ENCODE results near the gene SRGAP1. TPM values are rescaled to one million over a fixed set of nuclear protein-coding genes. Genes with fewer than 3 reads are reported as not detected.
"Not testable (repeated sequence)": the region's sequence is repeated elsewhere in the genome, so short reads cannot be mapped to it uniquely, and the experiment has no call there.

The SRGAP1 gene
- total RNA-seq, 1 donor from 2014 or later, result 5.7 TPM

DNA sequence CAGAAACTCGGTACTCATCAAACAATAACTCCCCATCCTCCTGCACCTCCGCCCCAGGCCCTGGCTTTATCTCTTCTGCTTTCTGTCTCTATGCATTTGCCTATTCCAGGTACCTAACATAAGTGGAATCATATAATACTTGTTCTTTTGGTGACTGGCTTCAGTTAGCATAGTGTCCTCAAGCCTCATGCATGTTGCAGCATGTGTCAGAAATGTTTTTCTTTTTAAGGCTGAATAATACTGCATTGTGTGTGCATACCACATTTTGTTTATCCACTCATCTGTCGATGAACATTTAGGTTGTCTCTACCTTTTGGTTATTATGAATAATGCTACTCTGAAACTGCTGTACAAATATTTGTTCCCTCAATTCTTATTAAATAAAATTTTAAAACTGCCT, 260.5 kb downstream of the SRGAP1 start:
- H3K4me1 ChIP-seq (ENCODE audit: control insufficient read depth in 3 of 3, insufficient read depth in 3 of 3, low read length in 3 of 3), result peaks cover 0 to 8% (median 3%) of the 10 kb centered on the region in 3 donors
- peaks cover 0 to 10% (median 0%) of the 10 kb centered on the region in 3 donors for H3K36me3 ChIP-seq (ENCODE audit: control insufficient read depth in 3 of 3, insufficient read depth in 3 of 3, low read length in 3 of 3)
- H3K27ac ChIP-seq (ENCODE audit: low read depth, low read length), result no peak overlapping the region
- H3K27me3 ChIP-seq (ENCODE audit: control insufficient read depth in 3 of 3, insufficient read depth in 3 of 3, low read length in 3 of 3), result no peaks in the 10 kb centered on the region
- H3K9me3 ChIP-seq (ENCODE audit: control insufficient read depth in 3 of 3, low read length in 3 of 3), result no peaks in the 10 kb centered on the region
- H3K9ac ChIP-seq (ENCODE audit: low read depth in 1 of 3, low read length in 3 of 3), result no peak overlapping the region
- H3K4me3 ChIP-seq (ENCODE audit: low read length in 3 of 3), result no peak overlapping the region

DNA sequence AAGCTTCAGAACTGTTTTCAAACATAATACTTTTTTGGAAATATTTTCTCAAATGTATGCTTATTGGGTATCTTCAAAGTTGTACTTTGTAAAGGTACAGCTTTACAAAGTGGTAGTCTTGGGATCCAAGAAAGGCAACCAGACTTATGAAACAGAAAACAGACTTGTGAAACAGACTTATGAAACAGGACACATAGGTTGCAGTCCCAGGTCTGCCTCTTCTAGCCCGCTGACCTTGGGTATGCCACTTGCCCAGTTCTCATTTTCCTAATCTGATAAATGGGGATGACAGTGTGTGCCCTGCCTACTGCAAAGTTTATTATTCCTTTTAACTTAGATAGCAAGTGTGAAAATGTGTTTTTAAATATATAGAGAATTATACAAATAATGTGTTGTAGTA, 263.3 kb downstream of the SRGAP1 start:
- Histone ChIP-seq H3K27me3 (ENCODE audit: control insufficient read depth in 3 of 3, insufficient read depth in 3 of 3, low read length in 3 of 3) (no peaks in the 10 kb centered on the region), H3K9me3 (ENCODE audit: control insufficient read depth in 3 of 3, low read length in 3 of 3) (no peaks in the 10 kb centered on the region), H3K4me3 (ENCODE audit: low read length in 3 of 3) (no peak overlapping the region), H3K27ac (ENCODE audit: low read depth, low read length) (no peak overlapping the region), H3K9ac (ENCODE audit: low read depth in 1 of 3, low read length in 3 of 3) (no peak overlapping the region), H3K36me3 (ENCODE audit: control insufficient read depth in 3 of 3, insufficient read depth in 3 of 3, low read length in 3 of 3) (peaks cover 0 to 13% (median 0%) of the 10 kb centered on the region in 3 donors), H3K4me1 (ENCODE audit: control insufficient read depth in 3 of 3, insufficient read depth in 3 of 3, low read length in 3 of 3) (peaks cover 0 to 8% (median 3%) of the 10 kb centered on the region in 3 donors)

DNA sequence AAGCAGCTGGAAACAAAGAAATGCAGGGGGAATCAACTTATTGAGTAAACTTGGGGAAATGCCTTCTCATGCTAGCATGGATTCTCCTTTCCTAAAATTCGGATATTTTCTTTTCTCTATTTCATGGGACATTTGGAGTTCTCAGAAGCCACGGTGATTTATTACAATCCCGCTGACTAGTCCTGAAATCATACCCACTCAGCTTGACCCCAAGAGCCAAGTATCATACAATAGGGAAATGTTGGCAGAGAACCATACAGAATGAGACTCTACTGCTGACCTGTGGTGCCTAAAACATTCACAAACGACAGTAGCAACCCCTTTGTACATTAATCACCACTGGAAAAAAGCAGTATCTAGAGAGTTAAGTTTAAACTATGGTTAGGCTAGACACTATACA, 265.2 kb downstream of the SRGAP1 start:
- H3K4me1 ChIP-seq (ENCODE audit: control insufficient read depth in 3 of 3, insufficient read depth in 3 of 3, low read length in 3 of 3), result no peaks in the 10 kb centered on the region
- no peak overlapping the region for H3K9ac ChIP-seq (ENCODE audit: low read depth in 1 of 3, low read length in 3 of 3)
- no peak overlapping the region for H3K4me3 ChIP-seq (ENCODE audit: low read length in 3 of 3)
- no peaks in the 10 kb centered on the region for H3K27me3 ChIP-seq (ENCODE audit: control insufficient read depth in 3 of 3, insufficient read depth in 3 of 3, low read length in 3 of 3)
- H3K27ac ChIP-seq (ENCODE audit: low read depth, low read length), result no peak overlapping the region
- no peaks in the 10 kb centered on the region for H3K9me3 ChIP-seq (ENCODE audit: control insufficient read depth in 3 of 3, low read length in 3 of 3)
- peaks cover 0 to 13% (median 0%) of the 10 kb centered on the region in 3 donors for H3K36me3 ChIP-seq (ENCODE audit: control insufficient read depth in 3 of 3, insufficient read depth in 3 of 3, low read length in 3 of 3)

DNA sequence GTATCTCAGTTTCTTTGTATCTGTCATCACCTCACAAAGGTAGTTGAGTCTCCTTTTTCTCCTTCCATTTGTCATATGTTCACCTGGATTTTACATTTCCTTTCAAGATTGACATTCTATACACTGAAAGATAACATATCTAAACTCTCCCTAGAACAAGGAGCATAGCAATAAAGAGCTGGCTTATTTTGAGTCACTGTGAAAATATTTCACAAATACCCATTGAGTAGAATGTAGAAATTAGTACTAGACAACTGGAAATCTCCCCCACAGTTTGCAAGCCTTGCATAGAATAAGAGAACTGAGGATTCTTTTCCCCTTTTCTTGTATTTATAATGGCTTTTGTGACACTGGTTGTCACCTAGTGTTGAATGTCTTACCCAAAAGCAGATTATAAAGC, 266.4 kb downstream of the SRGAP1 start:
- H3K9me3 ChIP-seq (ENCODE audit: control insufficient read depth in 3 of 3, low read length in 3 of 3), result no peaks in the 10 kb centered on the region
- H3K4me1 ChIP-seq (ENCODE audit: control insufficient read depth in 3 of 3, insufficient read depth in 3 of 3, low read length in 3 of 3), result no peaks in the 10 kb centered on the region
- H3K4me3 ChIP-seq (ENCODE audit: low read length in 3 of 3), result no peak overlapping the region
- H3K27me3 ChIP-seq (ENCODE audit: control insufficient read depth in 3 of 3, insufficient read depth in 3 of 3, low read length in 3 of 3), result no peaks in the 10 kb centered on the region
- peaks cover 0 to 13% (median 0%) of the 10 kb centered on the region in 3 donors for H3K36me3 ChIP-seq (ENCODE audit: control insufficient read depth in 3 of 3, insufficient read depth in 3 of 3, low read length in 3 of 3)
- H3K27ac ChIP-seq (ENCODE audit: low read depth, low read length), result no peak overlapping the region
- no peak overlapping the region for H3K9ac ChIP-seq (ENCODE audit: low read depth in 1 of 3, low read length in 3 of 3)

DNA sequence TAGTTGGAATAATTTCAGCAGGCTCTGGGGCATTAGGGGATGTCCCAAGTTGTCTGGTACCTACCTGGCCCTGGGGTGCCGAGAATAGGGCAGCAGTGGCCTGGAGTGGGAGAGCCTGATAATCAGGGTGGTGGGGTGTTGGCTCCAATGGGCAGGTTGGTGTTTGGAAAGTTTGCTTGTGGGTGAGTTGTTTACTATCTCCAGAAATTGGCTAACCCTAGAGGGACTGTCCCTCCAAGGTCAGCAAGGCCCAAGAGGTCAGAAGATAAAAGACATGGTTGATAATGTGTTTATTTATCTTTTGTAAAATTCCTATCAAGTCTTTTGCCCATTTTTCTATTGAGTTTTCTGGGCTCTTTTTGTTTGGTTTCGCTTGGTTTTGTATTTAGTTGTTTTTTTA, 272.5 kb downstream of the SRGAP1 start:
- Histone ChIP-seq H3K27ac (ENCODE audit: low read depth, low read length) (no peak overlapping the region), H3K36me3 (ENCODE audit: control insufficient read depth in 3 of 3, insufficient read depth in 3 of 3, low read length in 3 of 3) (no peaks in the 10 kb centered on the region), H3K9ac (ENCODE audit: low read depth in 1 of 3, low read length in 3 of 3) (no peak overlapping the region), H3K4me3 (ENCODE audit: low read length in 3 of 3) (no peak overlapping the region), H3K27me3 (ENCODE audit: control insufficient read depth in 3 of 3, insufficient read depth in 3 of 3, low read length in 3 of 3) (no peaks in the 10 kb centered on the region), H3K9me3 (ENCODE audit: control insufficient read depth in 3 of 3, low read length in 3 of 3) (no peaks in the 10 kb centered on the region), H3K4me1 (ENCODE audit: control insufficient read depth in 3 of 3, insufficient read depth in 3 of 3, low read length in 3 of 3) (no peaks in the 10 kb centered on the region)

DNA sequence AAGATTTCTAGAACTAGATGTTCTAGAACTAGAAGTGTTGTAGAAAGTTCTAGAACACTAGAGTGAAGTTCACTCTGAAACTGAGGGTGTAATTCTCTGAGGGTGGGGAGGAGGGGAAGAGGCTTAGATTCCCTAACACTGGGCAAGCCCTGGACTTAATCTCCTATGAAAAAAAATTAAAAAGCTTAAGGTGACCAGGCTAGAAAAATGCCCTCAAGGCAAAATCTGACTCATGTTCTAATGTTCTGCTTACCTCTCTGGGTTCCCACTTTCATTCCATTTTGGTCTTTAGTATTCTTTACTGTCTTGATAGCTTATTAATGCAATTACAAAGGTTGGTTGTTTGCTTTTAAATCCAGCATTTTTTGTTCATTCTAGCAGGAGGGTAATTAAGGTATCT, 276.1 kb downstream of the SRGAP1 start:
- H3K4me1 ChIP-seq (ENCODE audit: control insufficient read depth in 3 of 3, insufficient read depth in 3 of 3, low read length in 3 of 3), result no peaks in the 10 kb centered on the region
- no peak overlapping the region for H3K4me3 ChIP-seq (ENCODE audit: low read length in 3 of 3)
- no peaks in the 10 kb centered on the region for H3K9me3 ChIP-seq (ENCODE audit: control insufficient read depth in 3 of 3, low read length in 3 of 3)
- H3K27ac ChIP-seq (ENCODE audit: low read depth, low read length), result no peak overlapping the region
- H3K27me3 ChIP-seq (ENCODE audit: control insufficient read depth in 3 of 3, insufficient read depth in 3 of 3, low read length in 3 of 3), result no peaks in the 10 kb centered on the region
- no peak overlapping the region for H3K9ac ChIP-seq (ENCODE audit: low read depth in 1 of 3, low read length in 3 of 3)
- no peaks in the 10 kb centered on the region for H3K36me3 ChIP-seq (ENCODE audit: control insufficient read depth in 3 of 3, insufficient read depth in 3 of 3, low read length in 3 of 3)

DNA sequence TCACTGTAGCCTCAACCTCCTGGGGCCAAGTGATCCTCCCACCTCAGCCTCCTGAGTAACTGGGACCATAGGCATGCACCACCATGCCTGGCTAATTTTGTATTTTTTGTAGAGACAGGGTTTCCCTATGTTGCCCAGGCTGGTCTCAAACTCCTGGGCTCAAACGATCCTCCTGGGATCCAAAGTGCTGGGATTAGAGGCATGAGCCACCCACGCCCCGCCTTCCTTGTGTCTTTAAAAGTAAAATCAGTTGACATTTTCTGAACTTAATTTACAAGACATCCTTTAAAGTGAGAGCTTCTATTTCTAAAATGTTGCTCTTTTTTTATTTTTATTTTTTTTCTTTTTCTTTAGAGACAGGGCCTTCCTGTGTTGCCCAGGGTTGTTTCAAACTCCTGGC, 276.6 kb downstream of the SRGAP1 start:
- not testable (repeated sequence) for H3K9ac ChIP-seq (ENCODE audit: low read depth in 1 of 3, low read length in 3 of 3); H3K9me3 ChIP-seq (ENCODE audit: control insufficient read depth in 3 of 3, low read length in 3 of 3); H3K4me1 ChIP-seq (ENCODE audit: control insufficient read depth in 3 of 3, insufficient read depth in 3 of 3, low read length in 3 of 3); H3K36me3 ChIP-seq (ENCODE audit: control insufficient read depth in 3 of 3, insufficient read depth in 3 of 3, low read length in 3 of 3); H3K27me3 ChIP-seq (ENCODE audit: control insufficient read depth in 3 of 3, insufficient read depth in 3 of 3, low read length in 3 of 3); H3K27ac ChIP-seq (ENCODE audit: low read depth, low read length); H3K4me3 ChIP-seq (ENCODE audit: low read length in 3 of 3)

DNA sequence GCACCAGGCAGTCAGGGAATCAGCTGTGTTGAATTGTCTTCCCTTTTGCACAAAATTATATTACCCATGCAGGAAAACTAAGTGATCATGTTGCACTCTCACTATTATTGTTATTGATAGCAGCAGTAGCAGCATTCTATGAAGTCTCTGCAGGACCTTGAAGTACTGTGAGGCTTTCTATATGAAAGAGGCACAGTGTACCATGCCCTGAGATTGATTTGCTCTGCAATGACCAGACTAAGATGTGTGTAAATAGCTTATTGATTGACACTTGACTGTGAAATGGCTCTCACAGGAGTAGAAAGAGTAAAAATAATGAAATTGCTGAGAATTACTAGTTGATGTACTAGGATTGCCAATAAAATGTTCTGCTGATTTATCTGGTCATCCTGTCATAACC, 277.7 kb downstream of the SRGAP1 start:
- Histone ChIP-seq H3K27ac (ENCODE audit: low read depth, low read length) (no peak overlapping the region), H3K9me3 (ENCODE audit: control insufficient read depth in 3 of 3, low read length in 3 of 3) (no peaks in the 10 kb centered on the region), H3K4me1 (ENCODE audit: control insufficient read depth in 3 of 3, insufficient read depth in 3 of 3, low read length in 3 of 3) (no peaks in the 10 kb centered on the region), H3K9ac (ENCODE audit: low read depth in 1 of 3, low read length in 3 of 3) (no peak overlapping the region), H3K27me3 (ENCODE audit: control insufficient read depth in 3 of 3, insufficient read depth in 3 of 3, low read length in 3 of 3) (no peaks in the 10 kb centered on the region), H3K36me3 (ENCODE audit: control insufficient read depth in 3 of 3, insufficient read depth in 3 of 3, low read length in 3 of 3) (no peaks in the 10 kb centered on the region), H3K4me3 (ENCODE audit: low read length in 3 of 3) (no peak overlapping the region)

DNA sequence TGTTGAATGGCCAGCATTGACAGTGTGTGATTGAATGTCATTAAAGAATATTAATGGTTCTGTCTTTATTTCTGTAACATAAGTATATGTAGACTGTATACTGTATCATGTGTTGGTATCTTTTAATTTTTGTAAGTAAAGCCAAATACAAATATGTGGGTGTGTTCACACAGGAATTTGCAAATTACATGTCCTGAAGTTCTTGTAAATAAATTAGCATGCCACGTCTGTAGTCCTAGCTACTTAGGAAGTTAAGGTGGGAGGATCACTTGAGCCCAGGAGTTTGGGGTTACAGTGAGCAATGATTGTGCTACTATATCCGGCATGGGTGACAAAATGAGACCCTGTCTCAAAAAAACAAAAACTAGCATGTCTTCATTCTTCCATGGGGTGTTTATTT, 278.5 kb downstream of the SRGAP1 start:
- Histone ChIP-seq H3K27ac (ENCODE audit: low read depth, low read length) (no peak overlapping the region), H3K9me3 (ENCODE audit: control insufficient read depth in 3 of 3, low read length in 3 of 3) (no peaks in the 10 kb centered on the region), H3K27me3 (ENCODE audit: control insufficient read depth in 3 of 3, insufficient read depth in 3 of 3, low read length in 3 of 3) (no peaks in the 10 kb centered on the region), H3K4me1 (ENCODE audit: control insufficient read depth in 3 of 3, insufficient read depth in 3 of 3, low read length in 3 of 3) (no peaks in the 10 kb centered on the region), H3K4me3 (ENCODE audit: low read length in 3 of 3) (no peak overlapping the region), H3K36me3 (ENCODE audit: control insufficient read depth in 3 of 3, insufficient read depth in 3 of 3, low read length in 3 of 3) (peaks cover 0 to 5% (median 4%) of the 10 kb centered on the region in 3 donors), H3K9ac (ENCODE audit: low read depth in 1 of 3, low read length in 3 of 3) (no peak overlapping the region)

DNA sequence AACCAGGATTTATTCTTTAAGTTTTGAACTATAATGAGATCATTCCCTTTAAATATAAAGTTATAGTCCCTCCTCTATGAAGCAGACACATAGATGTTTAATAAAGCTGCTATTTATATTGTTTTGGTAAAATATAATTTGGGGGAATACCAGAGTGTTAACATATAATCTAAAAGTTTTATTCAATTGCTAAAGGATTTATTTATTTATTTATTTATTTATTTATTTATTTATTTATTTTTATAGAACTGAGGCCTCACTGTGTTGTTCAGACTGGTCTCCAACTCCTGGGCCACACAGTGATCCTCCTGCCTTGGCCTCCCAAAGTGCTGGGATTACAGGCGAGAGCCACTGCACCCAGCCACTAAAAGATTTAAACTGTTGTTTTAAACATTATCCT, 278.9 kb downstream of the SRGAP1 start:
- Histone ChIP-seq H3K36me3 (ENCODE audit: control insufficient read depth in 3 of 3, insufficient read depth in 3 of 3, low read length in 3 of 3) (peaks cover 0 to 5% (median 4%) of the 10 kb centered on the region in 3 donors), H3K27ac (ENCODE audit: low read depth, low read length) (no peak overlapping the region), H3K9me3 (ENCODE audit: control insufficient read depth in 3 of 3, low read length in 3 of 3) (no peaks in the 10 kb centered on the region), H3K4me1 (ENCODE audit: control insufficient read depth in 3 of 3, insufficient read depth in 3 of 3, low read length in 3 of 3) (no peaks in the 10 kb centered on the region), H3K27me3 (ENCODE audit: control insufficient read depth in 3 of 3, insufficient read depth in 3 of 3, low read length in 3 of 3) (no peaks in the 10 kb centered on the region), H3K4me3 (ENCODE audit: low read length in 3 of 3) (no peak overlapping the region), H3K9ac (ENCODE audit: low read depth in 1 of 3, low read length in 3 of 3) (no peak overlapping the region)

Measured in skeletal muscle tissue (tissue), 4 donors.